H1 (cell line): ENCODE measurements around the gene PRKN. TPM values are rescaled to one million over a fixed set of nuclear protein-coding genes. Genes with fewer than 3 reads are reported as not detected.

Source experiments
- CTCF ChIA-PET: fragments of 300-600 bp; sonication (Branson Sonifier 250); formaldehyde crosslinking; loops from one replicate; lab custom pipeline; 2021; ENCODE audit not compliant: partially characterized antibody; lab: Charles Lee
- POLR2A ChIA-PET: fragments of 300-600 bp; sonication (Branson Sonifier 250); formaldehyde crosslinking; loops from one replicate; lab custom pipeline; 2021; ENCODE audit warnings: inconsistent platforms; ENCODE audit not compliant: partially characterized antibody; lab: Charles Lee
- DNase-seq, 2 experiments: peaks; one replicate each; pipeline versions ENCODE4 v3.0.0 to v3.0.0-alpha.2; 2010 to 2022; ENCODE audit warnings: low spot score in 2 of 2, low read depth in 1 of 2, mixed read lengths in 1 of 2
- FAIRE-seq: peaks from 2 replicates; lab custom pipeline; 2011; peaks lifted over from hg19 to GRCh38; lab: Jason Lieb, UNC
- H2AFZ ChIP-seq: 2 replicates; pipeline ENCODE4 v1.8.1; 2012; ENCODE audit warnings: low read length, inconsistent platforms
- H2AK5ac ChIP-seq: 2 replicates; pipeline ENCODE4 v1.6.1; 2013; ENCODE audit warnings: low read depth, low read length
- H2BK120ac ChIP-seq: replicated peaks from 2 replicates; pipeline ENCODE3; 2013; ENCODE audit warnings: low read depth, low read length, inconsistent platforms
- H2BK12ac ChIP-seq: 2 replicates; pipeline ENCODE4 v1.6.1; 2013; ENCODE audit warnings: low read depth, low read length
- H2BK15ac ChIP-seq: 2 replicates; pipeline ENCODE4 v1.6.1; 2013; ENCODE audit warnings: low read length
- H2BK20ac ChIP-seq: 2 replicates; pipeline ENCODE4 v1.6.1; 2013; ENCODE audit warnings: low read length
- H2BK5ac ChIP-seq: 2 replicates; pipeline ENCODE4 v1.6.1; 2013; ENCODE audit warnings: low read depth, low read length
- H3K14ac ChIP-seq: 2 replicates; pipeline ENCODE4 v1.6.1; 2013; ENCODE audit warnings: inconsistent platforms; ENCODE audit not compliant: insufficient read length
- H3K18ac ChIP-seq: 2 replicates; pipeline ENCODE4 v1.6.1; 2013; ENCODE audit warnings: low read length; ENCODE audit errors: extremely low read depth
- H3K23ac ChIP-seq: 2 replicates; pipeline ENCODE4 v1.6.1; 2013; ENCODE audit warnings: inconsistent platforms; ENCODE audit not compliant: insufficient read length
- H3K23me2 ChIP-seq: 2 replicates; pipeline ENCODE4 v1.6.1; 2013; ENCODE audit warnings: low read depth, low read length
- H3K27ac ChIP-seq: 2 replicates; pipeline ENCODE4 v1.6.1; 2011; ENCODE audit warnings: low read depth, low read length, inconsistent platforms
- H3K27me3 ChIP-seq, 4 experiments: replicated peaks in 1 of 4; 1 replicate in 1 of 4; 2 replicates in 3 of 4; pipeline versions ENCODE4 v1.6.1 to v1.8.1; 2011 to 2013; ENCODE audit warnings: low read length in 3 of 4, mild to moderate bottlenecking in 3 of 4, inconsistent platforms in 2 of 4, mixed read lengths in 2 of 4, moderate library complexity in 1 of 4; ENCODE audit not compliant: control insufficient read depth in 3 of 4, insufficient read depth in 3 of 4; ENCODE audit errors: extremely low read depth in 1 of 4
- H3K36me3 ChIP-seq, 4 experiments: 2 replicates each; pipeline versions ENCODE4 v1.6.1 to v1.8.1; 2011 to 2013; ENCODE audit warnings: mild to moderate bottlenecking in 4 of 4, low read length in 3 of 4, moderate library complexity in 2 of 4, control low read depth in 1 of 4, inconsistent platforms in 1 of 4; ENCODE audit not compliant: insufficient read depth in 4 of 4, control insufficient read depth in 2 of 4
- H3K4ac ChIP-seq: replicated peaks from 2 replicates; pipeline ENCODE3; 2013; ENCODE audit warnings: low read length, low read depth, mixed read lengths, inconsistent platforms; ENCODE audit not compliant: insufficient read length
- H3K4me1 ChIP-seq, 4 experiments: replicated peaks in 1 of 4; 1 replicate in 1 of 4; 2 replicates in 3 of 4; pipeline versions ENCODE4 v1.6.1 to v1.8.1; 2011 to 2013; ENCODE audit warnings: low read length in 3 of 4, inconsistent platforms in 2 of 4, mixed read lengths in 1 of 4; ENCODE audit not compliant: insufficient read depth in 4 of 4, control insufficient read depth in 3 of 4
- H3K4me2 ChIP-seq, 2 experiments: 2 replicates each; pipeline versions ENCODE4 v1.6.1 to v1.8.1; 2011 to 2013; ENCODE audit warnings: low read depth in 2 of 2, low read length in 2 of 2, control low read depth in 1 of 2, inconsistent platforms in 1 of 2, mild to moderate bottlenecking in 1 of 2; ENCODE audit not compliant: insufficient read depth in 1 of 2
- H3K4me3 ChIP-seq, 4 experiments: fragments of 200-600, 300-600 bp in 1 of 4; sonication (generic), shearing (Covaris generic), sonication (Bioruptor Twin) in 1 of 4; 2 replicates each; pipeline versions ENCODE4 v1.5.1 to v1.8.1; 2011 to 2016; ENCODE audit warnings: low read length in 4 of 4, low read depth in 3 of 4, control low read depth in 2 of 4, inconsistent platforms in 2 of 4, mild to moderate bottlenecking in 2 of 4, mixed read lengths in 1 of 4, moderate library complexity in 1 of 4; ENCODE audit not compliant: insufficient read depth in 2 of 4; ENCODE audit errors: extremely low read depth in 1 of 4
- H3K56ac ChIP-seq: replicated peaks from 2 replicates; pipeline ENCODE3; 2013; ENCODE audit warnings: low read depth, mild to moderate bottlenecking, mixed read lengths, low read length, inconsistent platforms; ENCODE audit not compliant: insufficient read length
- H3K79me1 ChIP-seq: 2 replicates; pipeline ENCODE4 v1.6.1; 2013; ENCODE audit warnings: low read depth, low read length, control low read depth
- H3K79me2 ChIP-seq, 2 experiments: 2 replicates each; pipeline versions ENCODE4 v1.6.1 to v1.8.1; 2012 to 2013; ENCODE audit warnings: low read length in 2 of 2, mild to moderate bottlenecking in 2 of 2, inconsistent platforms in 1 of 2; ENCODE audit not compliant: insufficient read depth in 2 of 2, control insufficient read depth in 1 of 2
- H3K9ac ChIP-seq, 4 experiments: replicated peaks in 1 of 4; 1 replicate in 1 of 4; 2 replicates in 3 of 4; pipeline versions ENCODE4 v1.6.1 to v1.8.1; 2011 to 2013; ENCODE audit warnings: low read depth in 3 of 4, low read length in 3 of 4, control low read depth in 2 of 4, mild to moderate bottlenecking in 2 of 4, moderate library complexity in 2 of 4, inconsistent platforms in 1 of 4; ENCODE audit errors: extremely low read depth in 1 of 4
- H3K9me3 ChIP-seq, 2 experiments: 2 replicates each; pipeline versions ENCODE4 v1.6.1 to v1.8.1; 2012 to 2013; ENCODE audit warnings: mild to moderate bottlenecking in 2 of 2, moderate library complexity in 2 of 2, control low read depth in 1 of 2, inconsistent platforms in 1 of 2, low read depth in 1 of 2, low read length in 1 of 2, mixed read lengths in 1 of 2; ENCODE audit not compliant: insufficient read depth in 2 of 2
- H4K20me1 ChIP-seq, 2 experiments: replicated peaks in 1 of 2; 2 replicates each; pipeline versions ENCODE3 to v1.8.1; 2011 to 2013; ENCODE audit warnings: inconsistent platforms in 2 of 2, low read length in 2 of 2, mild to moderate bottlenecking in 1 of 2; ENCODE audit not compliant: insufficient read depth in 2 of 2, control insufficient read depth in 1 of 2
- H4K5ac ChIP-seq: 2 replicates; pipeline ENCODE4 v1.6.1; 2013; ENCODE audit warnings: low read length, low read depth, mixed read lengths, inconsistent platforms; ENCODE audit not compliant: insufficient read length
- H4K8ac ChIP-seq: 2 replicates; pipeline ENCODE4 v1.8.0; 2013; ENCODE audit warnings: mild to moderate bottlenecking, moderate library complexity, low read length, inconsistent platforms; ENCODE audit not compliant: insufficient read depth; ENCODE audit errors: extremely low read depth
- H4K91ac ChIP-seq: replicated peaks from 2 replicates; pipeline ENCODE3; 2013; ENCODE audit warnings: low read length, mixed read lengths, inconsistent platforms; ENCODE audit not compliant: insufficient read length
- BRCA1 ChIP-seq: IDR thresholded peaks from 2 replicates; pipeline ENCODE4 v1.6.1; 2012; ENCODE audit warnings: low read depth, low read length, improper control_type of control experiment
- EGR1 ChIP-seq: IDR thresholded peaks from 2 replicates; pipeline ENCODE4 v1.6.1; 2011; ENCODE audit warnings: low read depth, low read length, borderline replicate concordance
- GTF2F1 ChIP-seq: IDR thresholded peaks from 2 replicates; pipeline ENCODE4 v1.6.1; 2012; ENCODE audit warnings: low read depth, low read length, improper control_type of control experiment, borderline replicate concordance
- HDAC2 ChIP-seq, 2 experiments: fragments of 300-600 bp in 1 of 2; sonication (generic) in 1 of 2; IDR thresholded peaks; 2 replicates each; pipeline ENCODE4 v1.6.1; 2011 to 2012; ENCODE audit warnings: low read depth in 2 of 2, low read length in 2 of 2, mild to moderate bottlenecking in 2 of 2, moderate library complexity in 2 of 2, borderline replicate concordance in 1 of 2, inconsistent platforms in 1 of 2
- MAX ChIP-seq: IDR thresholded peaks from 2 replicates; pipeline ENCODE4 v1.6.1; 2012; ENCODE audit warnings: inconsistent platforms
- RAD21 ChIP-seq, 2 experiments: IDR thresholded peaks in 1 of 2; conservative IDR thresholded peaks in 1 of 2; 2 replicates each; pipeline ENCODE4 v1.6.1; 2011; ENCODE audit warnings: low read depth in 2 of 2, low read length in 2 of 2, improper control_type of control experiment in 1 of 2, inconsistent platforms in 1 of 2, mild to moderate bottlenecking in 1 of 2, moderate library complexity in 1 of 2
- SIN3A ChIP-seq, 2 experiments: IDR thresholded peaks in 1 of 2; conservative IDR thresholded peaks in 1 of 2; 2 replicates each; pipeline ENCODE4 v1.6.1; 2011 to 2012; ENCODE audit warnings: low read length in 2 of 2, improper control_type of control experiment in 1 of 2, low read depth in 1 of 2, mild to moderate bottlenecking in 1 of 2
- SP2 ChIP-seq: IDR thresholded peaks from 2 replicates; pipeline ENCODE4 v1.6.1; 2012; ENCODE audit warnings: mild to moderate bottlenecking, low read length, inconsistent platforms
- SRF ChIP-seq: IDR thresholded peaks from 2 replicates; pipeline ENCODE4 v1.6.1; 2011; ENCODE audit warnings: mild to moderate bottlenecking, low read depth, low read length, moderate library complexity
- TBP ChIP-seq: IDR thresholded peaks from 2 replicates; pipeline ENCODE4 v1.6.1; 2011; ENCODE audit warnings: low read depth, low read length, improper control_type of control experiment
- USF2 ChIP-seq: IDR thresholded peaks from 2 replicates; pipeline ENCODE4 v1.6.1; 2011; ENCODE audit warnings: low read length, improper control_type of control experiment
- WGBS, 2 experiments: shearing (Covaris generic) in 1 of 2; methylation state at CpG; one replicate each; pipeline versions ENCODE4 v1.1.6 to v1.1.7; 2013 to 2015; ENCODE audit warnings: low lambda C conversion rate in 2 of 2, mixed read lengths in 2 of 2, inconsistent platforms in 1 of 2, low coverage in 1 of 2, missing lambda C conversion rate in 1 of 2; ENCODE audit not compliant: insufficient replicate concordance in 2 of 2, insufficient coverage in 1 of 2, insufficient read length in 1 of 2; ENCODE audit errors: extremely low coverage in 1 of 2, missing lambda C conversion rate in 1 of 2; 5-methylcytosine and 5-hydroxymethylcytosine counted together
- polyA plus RNA-seq, 7 experiments: library from polyadenylated mRNA; depleted of rRNA in 3 of 7; stranded (reverse) in 5 of 7; unstranded in 2 of 7; fragments of >200 nt in 5 of 7; fragments of 200-250 nt in 2 of 7; gene quantifications; 1 replicate in 5 of 7; 2 replicates in 1 of 7; 4 replicates in 1 of 7; pipeline versions ENCODE4 v1.2.1 to v1.2.3, GENCODE V29; 2011 to 2013; ENCODE audit warnings: missing spikeins in 2 of 7, mixed read lengths in 2 of 7
- total RNA-seq: library from RNA; stranded (reverse); fragmentation: NEBNext Ultra II Directional; extraction: Animal tissue kit (Norgen Biotek cat#: 25700); gene quantifications from 2 replicates; pipeline ENCODE4 v1.2.1, GENCODE V29; 2021

Gene PRKN
- total and polyA plus RNA-seq, 2 of the 8 experiments (the other 6 are each of a cell fraction or from before 2014, with no cell fraction given): 0.13 to 0.29 TPM

GRCh38 chr6:162156146-162156545 is 571.4 kb downstream of the PRKN start:
- no peak overlapping the region for H3K23ac ChIP-seq
- H3K9ac ChIP-seq: no peak overlapping the region
- H3K9me3 ChIP-seq: no peaks in the 10 kb centered on the region
- no peak for TF ChIP-seq MAX
- TF ChIP-seq SRF: no peak
- no peak for TF ChIP-seq GTF2F1
- no peak for TF ChIP-seq BRCA1
- no peak for TF ChIP-seq HDAC2 (IDR thresholded peaks at IDR 0.05; ENCODE audit: borderline replicate concordance in 1 of 2, low read depth in 2 of 2, low read length in 2 of 2)
- TF ChIP-seq USF2: no peak
- TF ChIP-seq SP2: no peak
- no peak for TF ChIP-seq TBP
- no peak for TF ChIP-seq SIN3A (conservative IDR thresholded peaks at IDR 0.05 in 1 of 2, IDR thresholded peaks at IDR 0.05 in 1 of 2; ENCODE audit: low read depth in 1 of 2, low read length in 2 of 2)
- no peak for TF ChIP-seq EGR1
- TF ChIP-seq RAD21 (IDR thresholded peaks at IDR 0.05 in 1 of 2, conservative IDR thresholded peaks at IDR 0.05 in 1 of 2; ENCODE audit: low read depth in 2 of 2, low read length in 2 of 2): no peak
- DNase-seq (no peak), FAIRE-seq (no peak)
- no peaks in the 10 kb centered on the region for H3K79me2 ChIP-seq
- H4K20me1 ChIP-seq: no peaks in the 10 kb centered on the region
- H3K23me2 ChIP-seq: no peaks in the 10 kb centered on the region
- no peak overlapping the region for H3K4me2 ChIP-seq
- H3K18ac ChIP-seq: no peak overlapping the region
- no peaks in the 10 kb centered on the region for H3K36me3 ChIP-seq
- H4K5ac ChIP-seq: no peak overlapping the region
- no peak overlapping the region for H2BK15ac ChIP-seq
- H2AK5ac ChIP-seq: no peak overlapping the region
- no peak overlapping the region for H3K14ac ChIP-seq
- no peak overlapping the region for H2BK120ac ChIP-seq
- H2AFZ ChIP-seq: no peak overlapping the region
- H3K27ac ChIP-seq: no peak overlapping the region
- no peak overlapping the region for H4K91ac ChIP-seq
- WGBS, 2 experiments: 96% methylated on average over 2 of the region's 2 CpGs; no CpG with 5 or more reads in 1 of the 2 experiments
- ChIA-PET CTCF (no interaction called here), POLR2A (no interaction called here)
- no peak overlapping the region for H2BK12ac ChIP-seq
- H3K56ac ChIP-seq: no peak overlapping the region
- no peak overlapping the region for H3K4ac ChIP-seq
- no peaks in the 10 kb centered on the region for H3K27me3 ChIP-seq
- H3K4me3 ChIP-seq: no peak overlapping the region
- H3K4me1 ChIP-seq: no peaks in the 10 kb centered on the region
- H2BK5ac ChIP-seq: no peak overlapping the region
- no peak overlapping the region for H4K8ac ChIP-seq
- H3K79me1 ChIP-seq: no peaks in the 10 kb centered on the region
- H2BK20ac ChIP-seq: no peak overlapping the region
